ENCODE data around the gene FXYD1. TPM values are rescaled to one million over a fixed set of nuclear protein-coding genes. Genes with fewer than 3 reads are reported as not detected.

FXYD1 gene
- total RNA-seq, 1 experiment from 2014 or later: not detected

DNA sequence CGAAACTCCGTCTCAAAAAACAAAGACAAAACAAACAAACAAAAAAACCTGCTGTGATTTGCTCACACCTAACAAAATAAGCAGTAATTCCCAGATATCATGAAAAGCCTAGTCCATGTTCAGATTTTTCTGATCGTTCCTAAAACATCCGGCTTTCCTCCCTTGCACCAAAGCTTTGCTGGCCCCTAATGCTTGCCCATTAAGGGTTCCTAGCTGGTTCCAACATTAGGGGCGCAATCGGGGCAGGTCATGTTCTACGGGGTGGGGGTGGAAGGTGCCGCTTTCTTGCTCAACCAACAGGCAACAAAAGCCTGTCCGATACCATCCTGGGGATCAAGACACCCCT is 48.5 kb upstream of the FXYD1 start:
- intact Hi-C loops (cut with micrococcal nuclease; ENCODE audit: unreplicated experiment): loop anchor here (5.0 to 10.0 kb wide), 2 partner anchors 45 to 118 kb away; partner anchors contain the start of gene HPN

DNA sequence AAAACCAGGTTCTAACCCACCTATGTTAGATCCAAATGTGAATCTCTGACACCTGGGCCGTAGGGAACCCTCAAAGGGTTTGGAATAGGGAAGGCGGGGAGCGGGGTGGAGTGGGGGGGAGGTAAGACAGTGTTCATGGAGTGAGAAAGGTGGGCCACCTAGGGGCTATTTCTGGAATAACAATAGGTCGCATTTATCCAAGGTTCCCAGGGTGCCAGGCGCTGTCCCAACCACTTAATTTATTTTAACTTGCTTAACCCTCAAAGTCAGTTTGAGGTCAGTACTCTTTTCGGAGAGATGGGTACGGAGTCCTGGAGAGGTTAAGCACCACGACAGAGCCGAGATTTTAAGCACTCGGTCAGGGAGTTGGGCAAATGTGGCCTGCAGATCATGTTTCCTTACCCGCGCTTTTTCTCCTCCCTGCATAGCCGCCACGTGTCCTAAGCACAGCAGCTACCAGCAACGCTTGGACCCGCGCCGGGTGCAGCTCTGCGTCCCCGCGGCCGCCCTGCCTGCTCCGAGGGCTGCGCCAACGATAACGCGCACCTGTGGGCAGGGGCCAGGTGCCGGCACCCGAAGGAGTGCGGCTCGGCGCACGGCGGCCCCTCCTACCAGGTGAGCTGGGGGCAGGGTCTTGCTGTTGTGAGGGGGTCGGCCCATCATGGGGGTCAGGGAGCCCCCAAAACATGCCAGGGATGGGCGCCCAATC is 48.0 kb upstream of the FXYD1 start:
- peak overlapping the region; percentile 15 to 44 for H3K4me3 ChIP-seq (ENCODE audit: low read depth in 2 of 2, low read length in 2 of 2)

More for the DNA sequence above, 48.5 kb upstream of the FXYD1 start:
- ChIA-PET POLR2A (no interaction called here), CTCF (interaction anchor here (0.6 kb wide), 2 partner anchors 34 to 37 kb away, joined by 5 to 8 read pairs; no protein-coding TSS in a partner anchor)
- no peaks in the 10 kb centered on the region for H3K27me3 ChIP-seq (ENCODE audit: control insufficient read depth, insufficient read depth, low read length)
- no peak for DNase-seq (ENCODE audit: low read depth, low spot score)
- no peaks in the 10 kb centered on the region for H3K9me3 ChIP-seq (ENCODE audit: control insufficient read depth, insufficient read depth, low read depth, low read length)
- TF ChIP-seq TCF7L2 (IDR thresholded peaks at IDR 0.05; ENCODE audit: low read depth, low read length) (no peak), POLR2AphosphoS5 (IDR thresholded peaks at IDR 0.05; ENCODE audit: low read depth, low read length) (no peak)
- ATAC-seq: peak; percentile 23
- no TSS peak for BruUV-seq (replicated peaks)
- peaks cover 8% of the 10 kb centered on the region for H3K4me1 ChIP-seq (ENCODE audit: control insufficient read depth, insufficient read depth, low read length)
- no peaks in the 10 kb centered on the region for H3K36me3 ChIP-seq (ENCODE audit: control insufficient read depth, insufficient read depth, low read length)
- in situ Hi-C loops (cut with HindIII; ENCODE audit: low pct_unique_long_range_greater_than_20kb, low sequenced_read_pairs): no loop called here
- H3K4me3 ChIP-seq (ENCODE audit: low read depth in 2 of 2, low read length in 2 of 2): peak overlapping the region; percentile 2 to 44; a peak in 2 of 4 replicates
- H3K27ac ChIP-seq (ENCODE audit: low read length): no peak overlapping the region

More for the DNA sequence above, 48.0 kb upstream of the FXYD1 start:
- H3K36me3 ChIP-seq (ENCODE audit: control insufficient read depth, insufficient read depth, low read length): no peaks in the 10 kb centered on the region
- no TSS peak for BruUV-seq (replicated peaks)
- H3K27ac ChIP-seq (ENCODE audit: low read length): no peak overlapping the region
- H3K4me1 ChIP-seq (ENCODE audit: control insufficient read depth, insufficient read depth, low read length): peaks cover 8% of the 10 kb centered on the region
- TF ChIP-seq, protein P1, sequence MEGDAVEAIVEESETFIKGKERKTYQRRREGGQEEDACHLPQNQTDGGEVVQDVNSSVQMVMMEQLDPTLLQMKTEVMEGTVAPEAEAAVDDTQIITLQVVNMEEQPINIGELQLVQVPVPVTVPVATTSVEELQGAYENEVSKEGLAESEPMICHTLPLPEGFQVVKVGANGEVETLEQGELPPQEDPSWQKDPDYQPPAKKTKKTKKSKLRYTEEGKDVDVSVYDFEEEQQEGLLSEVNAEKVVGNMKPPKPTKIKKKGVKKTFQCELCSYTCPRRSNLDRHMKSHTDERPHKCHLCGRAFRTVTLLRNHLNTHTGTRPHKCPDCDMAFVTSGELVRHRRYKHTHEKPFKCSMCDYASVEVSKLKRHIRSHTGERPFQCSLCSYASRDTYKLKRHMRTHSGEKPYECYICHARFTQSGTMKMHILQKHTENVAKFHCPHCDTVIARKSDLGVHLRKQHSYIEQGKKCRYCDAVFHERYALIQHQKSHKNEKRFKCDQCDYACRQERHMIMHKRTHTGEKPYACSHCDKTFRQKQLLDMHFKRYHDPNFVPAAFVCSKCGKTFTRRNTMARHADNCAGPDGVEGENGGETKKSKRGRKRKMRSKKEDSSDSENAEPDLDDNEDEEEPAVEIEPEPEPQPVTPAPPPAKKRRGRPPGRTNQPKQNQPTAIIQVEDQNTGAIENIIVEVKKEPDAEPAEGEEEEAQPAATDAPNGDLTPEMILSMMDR (IDR thresholded peaks at IDR 0.05): peak; percentile 93
- TF ChIP-seq, protein P2, sequence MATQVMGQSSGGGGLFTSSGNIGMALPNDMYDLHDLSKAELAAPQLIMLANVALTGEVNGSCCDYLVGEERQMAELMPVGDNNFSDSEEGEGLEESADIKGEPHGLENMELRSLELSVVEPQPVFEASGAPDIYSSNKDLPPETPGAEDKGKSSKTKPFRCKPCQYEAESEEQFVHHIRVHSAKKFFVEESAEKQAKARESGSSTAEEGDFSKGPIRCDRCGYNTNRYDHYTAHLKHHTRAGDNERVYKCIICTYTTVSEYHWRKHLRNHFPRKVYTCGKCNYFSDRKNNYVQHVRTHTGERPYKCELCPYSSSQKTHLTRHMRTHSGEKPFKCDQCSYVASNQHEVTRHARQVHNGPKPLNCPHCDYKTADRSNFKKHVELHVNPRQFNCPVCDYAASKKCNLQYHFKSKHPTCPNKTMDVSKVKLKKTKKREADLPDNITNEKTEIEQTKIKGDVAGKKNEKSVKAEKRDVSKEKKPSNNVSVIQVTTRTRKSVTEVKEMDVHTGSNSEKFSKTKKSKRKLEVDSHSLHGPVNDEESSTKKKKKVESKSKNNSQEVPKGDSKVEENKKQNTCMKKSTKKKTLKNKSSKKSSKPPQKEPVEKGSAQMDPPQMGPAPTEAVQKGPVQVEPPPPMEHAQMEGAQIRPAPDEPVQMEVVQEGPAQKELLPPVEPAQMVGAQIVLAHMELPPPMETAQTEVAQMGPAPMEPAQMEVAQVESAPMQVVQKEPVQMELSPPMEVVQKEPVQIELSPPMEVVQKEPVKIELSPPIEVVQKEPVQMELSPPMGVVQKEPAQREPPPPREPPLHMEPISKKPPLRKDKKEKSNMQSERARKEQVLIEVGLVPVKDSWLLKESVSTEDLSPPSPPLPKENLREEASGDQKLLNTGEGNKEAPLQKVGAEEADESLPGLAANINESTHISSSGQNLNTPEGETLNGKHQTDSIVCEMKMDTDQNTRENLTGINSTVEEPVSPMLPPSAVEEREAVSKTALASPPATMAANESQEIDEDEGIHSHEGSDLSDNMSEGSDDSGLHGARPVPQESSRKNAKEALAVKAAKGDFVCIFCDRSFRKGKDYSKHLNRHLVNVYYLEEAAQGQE (IDR thresholded peaks at IDR 0.05; ENCODE audit: insufficient read depth in 1 of 2, low read depth in 2 of 2, low read length in 1 of 2): no peak
- peak; percentile 95 for ATAC-seq
- ChIA-PET POLR2A (no interaction called here), CTCF (interaction anchor here (0.6 to 1.7 kb wide), 3 partner anchors 21 to 46 kb away, joined by 3 to 7 read pairs (median 5); no protein-coding TSS in a partner anchor)
- H3K27me3 ChIP-seq (ENCODE audit: control insufficient read depth, insufficient read depth, low read length): no peaks in the 10 kb centered on the region
- peak; percentile 36 for DNase-seq (ENCODE audit: low read depth, low spot score)
- no peaks in the 10 kb centered on the region for H3K9me3 ChIP-seq (ENCODE audit: control insufficient read depth, insufficient read depth, low read depth, low read length)
- in situ Hi-C loops (cut with HindIII; ENCODE audit: low pct_unique_long_range_greater_than_20kb, low sequenced_read_pairs) (no loop called here), intact Hi-C loops (cut with micrococcal nuclease; ENCODE audit: unreplicated experiment) (loop anchor here (5.0 to 10.0 kb wide), 2 partner anchors 46 to 118 kb away; partner anchors contain the start of gene HPN)

All from Panc1 (cell line).